ENCODE measurements around the gene GINM1.

The GINM1 gene

GRCh38 chr6:149563928-149564325 is 2.2 kb upstream of the GINM1 start:
- no peak for TF ChIP-seq CTCF (conservative IDR thresholded peaks at IDR 0.05; ENCODE audit: control insufficient read depth, insufficient read depth, low read depth, low read length)
- DNase-seq (ENCODE audit: low read depth), result no peak
- no peak overlapping the region for H3K4me3 ChIP-seq (ENCODE audit: control insufficient read depth, low read depth, low read length)

- H3K4me3 ChIP-seq (ENCODE audit: control insufficient read depth, low read depth, low read length), result peak overlapping the region; percentile 85
- no peak for DNase-seq (ENCODE audit: low read depth)
- TF ChIP-seq CTCF (conservative IDR thresholded peaks at IDR 0.05; ENCODE audit: control insufficient read depth, insufficient read depth, low read depth, low read length), result no peak
These were observed 427 bp downstream of the GINM1 start for GRCh38 chr6:149566410-149567193.

- TF ChIP-seq CTCF (conservative IDR thresholded peaks at IDR 0.05; ENCODE audit: control insufficient read depth, insufficient read depth, low read depth, low read length), result no peak
- no peak for DNase-seq (ENCODE audit: low read depth)
- H3K4me3 ChIP-seq (ENCODE audit: control insufficient read depth, low read depth, low read length), result peak overlapping the region; percentile 85
These were observed 1.0 kb downstream of the GINM1 start for GRCh38 chr6:149567194-149567586.

- no peak for TF ChIP-seq CTCF (conservative IDR thresholded peaks at IDR 0.05; ENCODE audit: control insufficient read depth, insufficient read depth, low read depth, low read length)
- DNase-seq (ENCODE audit: low read depth), result no peak
- H3K4me3 ChIP-seq (ENCODE audit: control insufficient read depth, low read depth, low read length), result no peak overlapping the region
These were observed 1.9 kb downstream of the GINM1 start for GRCh38 chr6:149567945-149568585.

GRCh38 chr6:149580880-149581279 is 14.7 kb downstream of the GINM1 start:
- no peak for DNase-seq (ENCODE audit: low read depth)
- no peak overlapping the region for H3K4me3 ChIP-seq (ENCODE audit: control insufficient read depth, low read depth, low read length)
- no peak for TF ChIP-seq CTCF (conservative IDR thresholded peaks at IDR 0.05; ENCODE audit: control insufficient read depth, insufficient read depth, low read depth, low read length)

GRCh38 chr6:149581349-149581748 is 15.2 kb downstream of the GINM1 start:
- no peak for DNase-seq (ENCODE audit: low read depth)
- no peak overlapping the region for H3K4me3 ChIP-seq (ENCODE audit: control insufficient read depth, low read depth, low read length)
- no peak for TF ChIP-seq CTCF (conservative IDR thresholded peaks at IDR 0.05; ENCODE audit: control insufficient read depth, insufficient read depth, low read depth, low read length)

Measured in fibroblast of mammary gland (primary cell).